PC-3 (cell line): ENCODE measurements around the gene DHX35. TPM values are rescaled to one million over a fixed set of nuclear protein-coding genes. Genes with fewer than 3 reads are reported as not detected.

Source experiments
- ATAC-seq: fragments of 200-7000 bp; cut with Tn5 transposase; 2 replicates; pipeline ENCODE4 v1.9.1; 2020; ENCODE audit warnings: mild to moderate bottlenecking, moderate library complexity
- BruUV-seq: library from RNA; stranded (reverse); fragments of 400-500 nt; replicated peaks from 2 replicates; lab custom pipeline; 2021; lab: Mats Ljungman, UMichigan
- CTCF ChIA-PET: fragments of 300-600 bp; sonication (Branson Sonifier 250); formaldehyde crosslinking; loops from one replicate; lab custom pipeline; 2022; ENCODE audit warnings: antibody characterized with exemption; lab: Charles Lee
- POLR2A ChIA-PET: fragments of 300-600 bp; sonication (Branson Sonifier 250); formaldehyde crosslinking; loops from one replicate; lab custom pipeline; 2022; ENCODE audit warnings: antibody characterized with exemption; ENCODE audit not compliant: unreplicated experiment; lab: Charles Lee
- DNase-seq: peaks from one replicate; pipeline ENCODE4 v3.0.0-alpha.2; 2015
- H2AFZ ChIP-seq: fragments of 300-600 bp; sonication (generic); 2 replicates; pipeline ENCODE4 v1.6.0; 2016; ENCODE audit warnings: antibody characterized with exemption, low read length
- H3F3A ChIP-seq: fragments of 300-600 bp; sonication (generic); one replicate; pipeline ENCODE4 v1.6.0; 2017; ENCODE audit warnings: antibody characterized with exemption, low read length, control low read depth, mild to moderate bottlenecking; ENCODE audit not compliant: unreplicated experiment
- H3K27ac ChIP-seq: fragments of 300-600 bp; sonication (generic); 2 replicates; pipeline ENCODE4 v1.5.1; 2016; ENCODE audit warnings: mild to moderate bottlenecking, low read length
- H3K27me3 ChIP-seq: fragments of 300-600 bp; sonication (generic); 2 replicates; pipeline ENCODE4 v1.6.1; 2016; ENCODE audit warnings: low read length, mixed read lengths
- H3K36me3 ChIP-seq: fragments of 300-600 bp; sonication (generic); 2 replicates; pipeline ENCODE4 v1.6.1; 2016; ENCODE audit warnings: low read depth, mixed run types, low read length, mixed read lengths
- H3K4me1 ChIP-seq: fragments of 300-600 bp; sonication (generic); 2 replicates; pipeline ENCODE4 v1.5.1; 2016; ENCODE audit warnings: low read length; ENCODE audit not compliant: insufficient read depth
- H3K4me2 ChIP-seq: fragments of 300-600 bp; sonication (generic); 2 replicates; pipeline ENCODE4 v1.6.0; 2016; ENCODE audit warnings: low read length
- H3K4me3 ChIP-seq: fragments of 300-600 bp; sonication (generic); 2 replicates; pipeline ENCODE4 v1.5.1; 2016; ENCODE audit warnings: mild to moderate bottlenecking, low read length, mixed read lengths
- H3K79me2 ChIP-seq: fragments of 300-600 bp; sonication (generic); 2 replicates; pipeline ENCODE4 v1.6.1; 2017; ENCODE audit warnings: low read length, mixed read lengths
- H3K9ac ChIP-seq: fragments of 300-600 bp; sonication (generic); 2 replicates; pipeline ENCODE4 v1.6.0; 2016; ENCODE audit warnings: mild to moderate bottlenecking, low read length
- H3K9me2 ChIP-seq: fragments of 300-600 bp; sonication (generic); replicated peaks from 2 replicates; pipeline ENCODE4 v1.6.1; 2016; ENCODE audit warnings: mixed run types, low read length, mixed read lengths
- H3K9me3 ChIP-seq: fragments of 300-600 bp; sonication (generic); 2 replicates; pipeline ENCODE4 v1.6.1; 2016; ENCODE audit warnings: low read length, mixed read lengths
- H4K20me1 ChIP-seq: fragments of 300-600 bp; sonication (generic); 2 replicates; pipeline ENCODE4 v1.6.1; 2016; ENCODE audit warnings: low read length, mixed read lengths
- CTCF ChIP-seq: fragments of 300-600 bp; sonication (generic); conservative IDR thresholded peaks from 2 replicates; pipeline ENCODE4 v1.5.1; 2017; ENCODE audit warnings: antibody characterized with exemption, low read depth, mild to moderate bottlenecking, low read length
- EZH2 ChIP-seq: fragments of 300-600 bp; sonication (generic); IDR thresholded peaks from one replicate; pipeline ENCODE4 v1.6.1; 2017; ENCODE audit warnings: antibody characterized with exemption, mild to moderate bottlenecking, low read length; ENCODE audit not compliant: unreplicated experiment
- EZH2phosphoT487 ChIP-seq: fragments of 300-600 bp; sonication (generic); IDR thresholded peaks from 2 replicates; pipeline ENCODE4 v1.6.1; 2018; ENCODE audit warnings: mild to moderate bottlenecking, antibody characterized with exemption, low read length, borderline replicate concordance
- intact Hi-C: fragments of 100-400 bp; cut with micrococcal nuclease; formaldehyde crosslinking; loops from 2 replicates; pipeline ENCODE4 v1.9.0; 2023
- total RNA-seq: library from RNA; depleted of rRNA; stranded (reverse); fragments of >200 nt; gene quantifications from 2 replicates; pipeline ENCODE4 v1.2.3, GENCODE V29; 2014

Gene DHX35
- total RNA-seq, 1 experiment from 2014 or later, result 12.0 TPM

GRCh38 chr20:39049684-39050554 is 87.8 kb downstream of the DHX35 start:
- peak; percentile 80 for DNase-seq
- H3F3A ChIP-seq, result no peaks in the 10 kb centered on the region
- TSS peak; percentile 49 for BruUV-seq
- H3K27ac ChIP-seq, result no peak overlapping the region
- intact Hi-C loops, result loop anchor here (1.0 to 5.0 kb wide), 2 partner anchors 31 to 403 kb away; no protein-coding TSS in a partner anchor
- no peaks in the 10 kb centered on the region for H3K9me2 ChIP-seq
- H3K4me2 ChIP-seq, result peak overlapping the region; percentile 100
- H3K36me3 ChIP-seq, result no peaks in the 10 kb centered on the region
- H3K4me3 ChIP-seq, result peak overlapping the region; percentile 87
- H2AFZ ChIP-seq, result peak overlapping the region; percentile 98
- no peaks in the 10 kb centered on the region for H3K27me3 ChIP-seq
- H3K79me2 ChIP-seq, result no peaks in the 10 kb centered on the region
- 0 out of 2 replicates have a peak, but pooled peaks cover 4% of the 10 kb centered on the region for H3K4me1 ChIP-seq
- H3K9me3 ChIP-seq, result no peaks in the 10 kb centered on the region
- H4K20me1 ChIP-seq, result no peaks in the 10 kb centered on the region
- no peak for TF ChIP-seq EZH2phosphoT487
- TF ChIP-seq CTCF, result peak; percentile 93
- POLR2A ChIA-PET, result interaction anchor here (0.6 kb wide), 1 partner anchor 32 kb away, joined by 5 read pairs; no protein-coding TSS in a partner anchor
- CTCF ChIA-PET, result interaction anchor here (0.6 to 1.8 kb wide), 8 partner anchors 15 to 124 kb away, joined by 3 to 10 read pairs (median 6); partner anchors contain the start of genes DHX35 and FAM83D
- H3K9ac ChIP-seq, result peak overlapping the region; percentile 76
- peak; percentile 87 for ATAC-seq

- Histone ChIP-seq H3K4me2 (peak overlapping the region; percentile 100), H3K27me3 (no peaks in the 10 kb centered on the region), H2AFZ (peak overlapping the region; percentile 98), H3K4me1 (0 out of 2 replicates have a peak, but pooled peaks cover 4% of the 10 kb centered on the region), H3K27ac (no peak overlapping the region), H3K9ac (peak overlapping the region; percentile 76), H4K20me1 (no peaks in the 10 kb centered on the region), H3K4me3 (peak overlapping the region; percentile 87), H3K9me3 (no peaks in the 10 kb centered on the region), H3K79me2 (no peaks in the 10 kb centered on the region), H3K36me3 (no peaks in the 10 kb centered on the region), H3F3A (no peaks in the 10 kb centered on the region), H3K9me2 (no peaks in the 10 kb centered on the region)
- no peak for ATAC-seq
- intact Hi-C loops, result loop anchor here (1.0 kb wide), 1 partner anchor 31 kb away; no protein-coding TSS in a partner anchor
- BruUV-seq, result no TSS peak
- TF ChIP-seq CTCF (no peak), EZH2 (no peak), EZH2phosphoT487 (no peak)
- ChIA-PET CTCF (interaction anchor here (0.6 to 1.8 kb wide), 5 partner anchors 16 to 124 kb away, joined by 4 to 10 read pairs (median 6); partner anchors contain the start of gene FAM83D), POLR2A (no interaction called here)
- no peak for DNase-seq
Measured at GRCh38 chr20:39050555-39050902, 88.4 kb downstream of the DHX35 start.
